GM06990 (cell line): ENCODE results near the gene KRT15.

Experiments used
- DNase-seq: peaks from one replicate; pipeline ENCODE4 v3.0.0-alpha.2; 2011; ENCODE audit not compliant: insufficient read length; ENCODE audit errors: extremely low read depth
- H3K27me3 ChIP-seq: replicated peaks from 2 replicates; pipeline ENCODE4 v1.6.0; 2011; ENCODE audit warnings: low read length; ENCODE audit not compliant: control insufficient read depth, insufficient read depth
- H3K36me3 ChIP-seq: 2 replicates; pipeline ENCODE4 v1.5.1; 2011; ENCODE audit warnings: low read length; ENCODE audit not compliant: control insufficient read depth, insufficient read depth
- H3K4me3 ChIP-seq: replicated peaks from 2 replicates; pipeline ENCODE4 v1.5.1; 2011; ENCODE audit warnings: low read depth, mild to moderate bottlenecking, control low read depth, low read length
- CTCF ChIP-seq: IDR thresholded peaks from 2 replicates; pipeline ENCODE4 v1.5.1; 2011; ENCODE audit warnings: low read length, control low read depth, mild to moderate bottlenecking, inconsistent platforms; ENCODE audit not compliant: insufficient read depth, poor library complexity, severe bottlenecking

The KRT15 gene

DNA sequence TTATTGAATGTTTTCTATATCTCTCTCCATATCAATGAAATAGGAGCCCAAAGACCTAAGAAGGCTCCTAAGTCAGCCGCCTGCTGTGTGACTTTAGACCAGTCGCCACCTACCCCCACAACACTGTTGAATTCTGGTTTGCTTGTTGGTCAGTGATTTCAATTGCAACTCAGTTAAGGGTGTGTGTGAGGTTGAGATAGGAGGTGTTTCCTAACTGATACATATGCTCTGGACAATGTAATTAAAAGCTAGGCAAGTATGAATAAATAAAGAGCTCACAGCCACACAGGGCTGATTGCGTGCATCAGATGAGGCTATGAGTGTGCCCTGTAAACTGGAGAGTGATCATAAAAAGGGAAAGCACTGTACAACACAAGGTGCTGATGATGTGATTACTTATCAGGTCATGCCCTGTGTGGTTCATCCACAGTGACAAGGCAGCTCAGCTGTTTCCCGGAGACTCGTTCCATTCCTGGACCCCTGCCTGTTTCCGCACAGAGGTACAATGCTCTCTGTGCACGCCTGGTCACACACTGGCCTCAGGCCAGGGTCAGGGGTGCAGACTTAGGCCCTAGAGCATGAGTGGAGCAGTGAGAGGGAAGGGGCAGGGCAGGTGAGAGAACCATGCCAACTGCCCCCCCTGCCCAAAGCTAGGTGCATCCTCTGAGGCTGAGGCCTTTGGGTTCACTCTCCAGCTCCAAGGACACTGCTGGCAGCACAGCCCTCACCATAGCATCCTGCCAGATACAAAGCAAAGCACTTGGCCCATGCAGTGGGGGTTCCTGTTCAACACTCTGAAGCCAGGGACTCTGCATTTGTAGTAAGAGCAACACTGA, 34.5 kb downstream of the KRT15 start:
- DNase-seq: no peak
- Histone ChIP-seq H3K27me3 (no peaks in the 10 kb centered on the region; the same call in 1 of the 2 replicates), H3K4me3 (no peak overlapping the region), H3K36me3 (no peaks in the 10 kb centered on the region)
- no peak for TF ChIP-seq CTCF

- TF ChIP-seq CTCF: no peak
- Histone ChIP-seq H3K36me3 (no peaks in the 10 kb centered on the region), H3K27me3 (no peaks in the 10 kb centered on the region; the same call in 1 of the 2 replicates), H3K4me3 (no peak overlapping the region)
- DNase-seq: no peak
Observed at GRCh38 chr17:41483531-41483930, 35.2 kb downstream of the KRT15 start.

GRCh38 chr17:41481036-41481435, 37.7 kb downstream of the KRT15 start, which contains the start of gene KRT35:
Gene KRT35 (minus strand): TSS chr17:41481151. CDS start chr17:41481097, 54 bp downstream.
- no peak for DNase-seq
- H3K27me3 ChIP-seq: no peaks in the 10 kb centered on the region; the same call in 1 of the 2 replicates
- no peak for TF ChIP-seq CTCF
- no peaks in the 10 kb centered on the region for H3K36me3 ChIP-seq
- H3K4me3 ChIP-seq: no peak within 1 kb of the TSS

DNA sequence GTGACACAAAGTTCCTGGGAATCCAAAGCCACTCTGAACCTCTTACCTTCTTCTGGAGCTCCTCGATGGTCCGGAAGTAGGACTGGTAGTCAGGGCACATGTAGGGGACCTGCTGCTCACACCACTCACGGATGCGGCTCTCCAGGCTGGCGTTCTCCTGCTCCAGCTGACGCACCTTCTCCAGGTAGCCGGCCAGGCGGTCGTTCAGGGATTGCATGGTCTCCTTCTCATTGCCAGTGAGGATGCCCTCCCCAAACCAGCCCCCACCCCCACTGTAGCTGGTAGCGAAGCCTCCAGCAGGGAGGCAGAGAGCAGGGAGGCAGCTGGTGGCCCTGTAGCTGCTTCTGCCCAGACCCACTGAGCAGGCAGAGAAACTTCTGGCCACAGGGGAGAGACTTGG, 38.1 kb downstream of the KRT15 start:
- DNase-seq: no peak
- no peaks in the 10 kb centered on the region; the same call in 1 of the 2 replicates for H3K27me3 ChIP-seq
- H3K4me3 ChIP-seq: no peak overlapping the region
- H3K36me3 ChIP-seq: no peaks in the 10 kb centered on the region
- no peak for TF ChIP-seq CTCF

- no peak for DNase-seq
- Histone ChIP-seq H3K27me3 (no peaks in the 10 kb centered on the region), H3K36me3 (no peaks in the 10 kb centered on the region), H3K4me3 (no peak overlapping the region)
- TF ChIP-seq CTCF: no peak
Observed at GRCh38 chr17:41480136-41480535, 38.6 kb downstream of the KRT15 start.
